AG09309 (cell line): Measurements from ENCODE around the gene KRT38.

Experiments used
- DNase-seq: peaks from one replicate; pipeline ENCODE4 v3.0.0-alpha.2; 2010; ENCODE audit warnings: low read depth
- H3K4me3 ChIP-seq: 2 replicates; pipeline ENCODE4 v1.5.1; 2011; ENCODE audit warnings: mild to moderate bottlenecking, low read depth, low read length, moderate library complexity; ENCODE audit not compliant: control insufficient read depth
- TF ChIP-seq, protein P1 (sequence below): IDR thresholded peaks from 2 replicates; pipeline ENCODE4 v1.5.1; 2011; ENCODE audit warnings: mild to moderate bottlenecking, low read depth, low read length, inconsistent platforms; ENCODE audit not compliant: insufficient read depth, control insufficient read depth; ENCODE audit errors: missing control alignments

KRT38 gene

DNA sequence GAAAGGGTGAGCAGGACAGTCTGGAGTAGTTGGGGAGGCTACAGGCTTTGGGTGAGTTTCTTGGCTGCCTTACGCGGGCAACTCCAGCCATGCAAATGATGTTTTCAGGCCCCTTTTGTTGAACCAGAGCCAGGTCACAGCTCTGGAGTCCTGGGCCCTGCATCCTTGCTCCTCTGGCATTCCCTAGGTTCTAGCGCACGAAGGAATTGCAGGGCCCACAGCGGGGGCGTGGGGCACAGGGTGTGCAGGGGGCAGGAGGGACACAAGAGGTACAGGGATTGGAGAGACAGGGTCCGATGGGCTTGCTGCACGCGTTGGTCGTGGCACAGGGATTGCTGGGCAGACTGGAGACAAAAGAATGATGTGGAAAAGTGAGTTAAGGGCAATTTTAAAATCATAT is 47.0 kb downstream of the KRT38 start:
- TF ChIP-seq, protein P1, sequence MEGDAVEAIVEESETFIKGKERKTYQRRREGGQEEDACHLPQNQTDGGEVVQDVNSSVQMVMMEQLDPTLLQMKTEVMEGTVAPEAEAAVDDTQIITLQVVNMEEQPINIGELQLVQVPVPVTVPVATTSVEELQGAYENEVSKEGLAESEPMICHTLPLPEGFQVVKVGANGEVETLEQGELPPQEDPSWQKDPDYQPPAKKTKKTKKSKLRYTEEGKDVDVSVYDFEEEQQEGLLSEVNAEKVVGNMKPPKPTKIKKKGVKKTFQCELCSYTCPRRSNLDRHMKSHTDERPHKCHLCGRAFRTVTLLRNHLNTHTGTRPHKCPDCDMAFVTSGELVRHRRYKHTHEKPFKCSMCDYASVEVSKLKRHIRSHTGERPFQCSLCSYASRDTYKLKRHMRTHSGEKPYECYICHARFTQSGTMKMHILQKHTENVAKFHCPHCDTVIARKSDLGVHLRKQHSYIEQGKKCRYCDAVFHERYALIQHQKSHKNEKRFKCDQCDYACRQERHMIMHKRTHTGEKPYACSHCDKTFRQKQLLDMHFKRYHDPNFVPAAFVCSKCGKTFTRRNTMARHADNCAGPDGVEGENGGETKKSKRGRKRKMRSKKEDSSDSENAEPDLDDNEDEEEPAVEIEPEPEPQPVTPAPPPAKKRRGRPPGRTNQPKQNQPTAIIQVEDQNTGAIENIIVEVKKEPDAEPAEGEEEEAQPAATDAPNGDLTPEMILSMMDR: no peak
- H3K4me3 ChIP-seq: no peak overlapping the region

DNA sequence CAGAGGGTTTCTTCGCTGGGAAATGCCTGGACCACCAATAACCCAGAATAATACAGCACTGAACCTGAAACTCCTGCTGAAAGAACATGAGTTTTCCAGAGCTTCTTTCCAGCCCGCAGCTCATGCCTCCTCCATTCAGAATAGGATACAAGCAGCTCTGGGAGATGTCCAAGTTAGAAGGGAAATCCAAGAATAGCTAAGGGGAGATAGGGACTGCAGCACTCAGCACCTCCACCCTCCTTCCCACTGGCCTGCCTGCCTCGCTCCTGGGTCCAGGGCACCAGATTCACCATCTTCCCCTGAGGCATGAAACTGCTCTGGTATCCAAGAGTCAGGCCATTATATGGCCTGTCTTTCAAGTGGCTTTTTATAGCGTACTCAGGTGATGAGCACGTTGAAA is 47.5 kb downstream of the KRT38 start:
- H3K4me3 ChIP-seq: no peak overlapping the region
- DNase-seq: no peak
- TF ChIP-seq, protein P1: no peak

More for the DNA sequence above, 47.0 kb downstream of the KRT38 start:
- no peak for DNase-seq

DNA sequence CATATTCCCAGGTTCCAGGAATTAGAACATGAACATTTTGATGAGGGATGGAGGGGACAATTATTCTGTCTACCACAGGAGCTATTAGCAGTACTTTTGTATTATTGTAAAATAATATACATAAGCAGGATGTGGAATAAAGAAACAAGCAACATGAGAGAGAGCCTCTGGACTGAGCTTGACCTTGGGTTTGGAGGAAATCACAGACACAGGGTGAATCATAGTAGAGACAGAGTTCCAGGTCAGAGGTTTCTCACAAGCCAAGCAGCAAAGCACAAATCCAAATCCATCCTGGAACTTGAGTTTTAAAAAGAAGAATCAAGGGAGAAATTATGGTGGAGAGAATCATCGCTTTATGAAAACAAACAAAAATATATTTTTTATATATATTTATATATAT is 48.5 kb downstream of the KRT38 start:
- TF ChIP-seq, protein P1: no peak
- DNase-seq: no peak
- no peak overlapping the region for H3K4me3 ChIP-seq

DNA sequence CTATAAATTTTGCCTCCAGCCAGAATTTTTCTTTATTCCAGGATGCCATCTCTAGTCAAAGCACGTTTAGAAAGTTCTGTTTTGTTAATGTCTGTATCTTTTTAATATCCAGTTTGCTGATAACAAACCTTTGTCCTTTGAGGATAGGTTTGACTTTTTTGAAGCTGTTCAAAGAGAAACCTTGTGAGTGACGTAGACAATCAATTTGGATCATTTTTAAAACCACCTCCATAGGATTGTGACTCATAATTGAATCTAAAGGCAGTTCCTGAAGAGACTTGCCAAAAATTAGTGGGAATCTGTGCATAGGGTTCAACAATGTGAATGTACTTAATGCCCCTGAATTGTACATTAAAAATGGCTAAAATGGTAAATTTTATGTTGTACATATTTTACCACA is 49.2 kb downstream of the KRT38 start:
- TF ChIP-seq, protein P1: no peak
- DNase-seq: no peak
- no peak overlapping the region for H3K4me3 ChIP-seq

DNA sequence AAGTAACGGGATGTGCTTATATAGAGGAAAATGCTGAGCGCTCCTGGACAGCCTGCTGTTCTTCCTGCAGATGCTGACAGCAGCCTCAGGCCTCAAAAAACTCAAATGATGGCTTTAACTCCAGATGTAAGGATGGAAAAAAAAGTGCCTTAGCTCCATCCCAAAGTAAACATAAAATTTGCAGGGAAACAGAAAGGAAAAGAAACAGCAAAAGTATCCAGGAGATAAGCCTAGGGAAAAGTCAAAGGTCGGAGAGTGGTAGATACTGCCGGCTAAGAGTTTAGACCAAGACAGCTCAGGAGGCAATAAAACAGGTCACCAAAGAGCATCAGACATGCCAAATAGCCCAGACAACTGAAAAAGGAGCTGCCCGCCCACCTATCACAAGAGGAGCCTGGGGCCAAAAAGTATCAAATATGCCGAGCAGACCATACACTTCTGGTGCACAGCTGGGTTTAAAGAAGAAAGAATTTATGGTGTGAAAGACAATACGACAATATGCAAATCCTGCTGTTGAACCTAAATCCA is 50.3 kb downstream of the KRT38 start:
- no peak overlapping the region for H3K4me3 ChIP-seq
- no peak for DNase-seq
- TF ChIP-seq, protein P1: no peak

DNA sequence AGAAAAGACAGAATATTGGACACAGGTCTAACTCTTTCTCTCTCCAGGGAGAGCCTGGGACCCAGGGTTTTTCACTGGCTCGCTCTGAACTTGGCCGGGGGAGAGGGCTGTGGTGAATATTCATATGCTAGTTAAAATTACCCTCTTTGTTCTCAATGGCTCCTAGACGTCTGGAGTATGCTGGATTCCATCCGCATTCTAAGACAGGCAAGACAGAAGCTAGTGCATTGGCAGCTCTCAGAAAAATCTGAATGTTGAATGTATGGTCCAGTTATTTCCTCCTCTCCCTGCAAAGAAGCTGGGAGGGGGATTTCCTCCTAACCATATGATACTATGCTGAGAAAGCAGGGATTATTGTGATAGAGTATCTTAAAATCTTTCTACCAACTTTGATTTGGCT is 53.1 kb downstream of the KRT38 start:
- TF ChIP-seq, protein P1: no peak
- H3K4me3 ChIP-seq: no peak overlapping the region
- DNase-seq: no peak

DNA sequence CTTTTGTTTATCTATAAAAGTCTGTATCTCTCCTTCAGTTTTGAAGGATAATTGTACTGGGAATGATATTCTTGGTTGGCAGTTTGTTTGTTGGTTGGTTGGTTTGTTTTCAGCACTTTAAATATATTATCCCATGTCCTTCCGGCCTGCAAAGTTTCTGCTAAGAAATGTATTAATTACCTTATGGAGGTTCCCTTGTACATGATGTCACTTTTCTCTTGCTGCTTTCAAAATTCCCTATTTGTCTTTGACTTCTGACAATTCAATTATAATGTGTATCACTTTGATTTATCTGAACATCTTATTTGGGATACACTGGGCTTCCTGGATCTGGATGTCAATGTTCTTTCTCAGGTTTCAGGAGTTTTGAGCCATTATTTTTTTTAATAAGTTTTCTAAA is 54.6 kb downstream of the KRT38 start:
- no peak for DNase-seq
- TF ChIP-seq, protein P1: no peak
- H3K4me3 ChIP-seq: no peak overlapping the region
